SK-N-SH (cell line): ENCODE results near the gene CCDC187.

Experiments used
- CHD2 ChIP-seq: fragments of 150-350 bp; IDR thresholded peaks from 2 replicates; pipeline ENCODE4 v1.6.1; 2018; ENCODE audit warnings: low read length; ENCODE audit not compliant: partially characterized antibody
- CTCF ChIP-seq: fragments of 200-600 bp; sonication (generic); IDR thresholded peaks from 2 replicates; pipeline ENCODE4 v1.6.1; 2017; ENCODE audit warnings: antibody characterized with exemption, mild to moderate bottlenecking, moderate library complexity
- ELF1 ChIP-seq: IDR thresholded peaks from 2 replicates; pipeline ENCODE4 v1.4.0; 2012
- EP300 ChIP-seq, 2 experiments: IDR thresholded peaks; 2 replicates each; pipeline versions ENCODE4 v1.4.0 to v1.6.1; 2012; ENCODE audit warnings: borderline replicate concordance in 1 of 2, low read depth in 1 of 2, low read length in 1 of 2
- EZH2phosphoT487 ChIP-seq: fragments of 200-600 bp; sonication (generic); IDR thresholded peaks from 2 replicates; pipeline ENCODE4 v1.6.1; 2017; ENCODE audit warnings: low read depth, mixed run types, mild to moderate bottlenecking, antibody characterized with exemption, moderate library complexity, borderline replicate concordance
- FOSL2 ChIP-seq: IDR thresholded peaks from 2 replicates; pipeline ENCODE4 v1.4.0; 2012; ENCODE audit warnings: low read depth, mild to moderate bottlenecking, moderate library complexity, borderline replicate concordance
- IRF3 ChIP-seq: fragments of 150-350 bp; IDR thresholded peaks from 2 replicates; pipeline ENCODE4 v1.6.1; 2016; ENCODE audit warnings: mild to moderate bottlenecking, low read depth, low read length
- JUND ChIP-seq: IDR thresholded peaks from 2 replicates; pipeline ENCODE4 v1.4.0; 2012
- MAX ChIP-seq: IDR thresholded peaks from 2 replicates; pipeline ENCODE4 v1.4.0; 2012; ENCODE audit warnings: low read depth
- POLR2AphosphoS5 ChIP-seq: IDR thresholded peaks from 2 replicates; pipeline ENCODE4 v1.6.1; 2012; ENCODE audit warnings: low read depth, low read length
- RFX5 ChIP-seq: IDR thresholded peaks from 2 replicates; pipeline ENCODE4 v1.6.1; 2012; ENCODE audit warnings: mild to moderate bottlenecking, improper control_type of control experiment, low read length
- SIN3A ChIP-seq: IDR thresholded peaks from 2 replicates; pipeline ENCODE4 v1.6.1; 2012; ENCODE audit warnings: low read depth, mild to moderate bottlenecking, low read length, moderate library complexity, borderline replicate concordance
- SMC3 ChIP-seq: IDR thresholded peaks from 2 replicates; pipeline ENCODE4 v1.6.1; 2012; ENCODE audit warnings: low read depth, low read length, improper control_type of control experiment
- TEAD4 ChIP-seq: IDR thresholded peaks from 2 replicates; pipeline ENCODE4 v1.4.0; 2012; ENCODE audit warnings: mild to moderate bottlenecking, borderline replicate concordance; ENCODE audit not compliant: insufficient read depth

GRCh38 chr9:136259517-136259813, 44.4 kb downstream of the CCDC187 start:
- TF ChIP-seq EZH2phosphoT487 (no peak), MAX (no peak), POLR2AphosphoS5 (no peak), CTCF (no peak), FOSL2 (no peak), EP300 (IDR thresholded peaks at IDR 0.05; ENCODE audit: borderline replicate concordance in 1 of 2, low read depth in 1 of 2, low read length in 1 of 2) (no peak), JUND (no peak), IRF3 (no peak), CHD2 (no peak), RFX5 (no peak), ELF1 (no peak), SMC3 (no peak), TEAD4 (no peak), SIN3A (no peak)
